ENCODE results near the gene SRPK3. TPM values are rescaled to one million over a fixed set of nuclear protein-coding genes. Genes with fewer than 3 reads are reported as not detected.

SRPK3 gene
- total and polyA plus RNA-seq, 4 donors, result 0.05 TPM; not detected in 3

- DNase-seq (ENCODE audit: low spot score), result no peak
These were observed 38.7 kb downstream of the SRPK3 start for GRCh38 chrX:153819384-153820040.

More at GRCh38 chrX:153819384-153820040, 38.7 kb downstream of the SRPK3 start:
- TF ChIP-seq RXRA (IDR thresholded peaks at IDR 0.05) (no peak), MAX (IDR thresholded peaks at IDR 0.05) (no peak), FOXA1 (IDR thresholded peaks at IDR 0.05) (no peak), REST (IDR thresholded peaks at IDR 0.05) (no peak), ATF3 (IDR thresholded peaks at IDR 0.05) (no peak), EGR1 (IDR thresholded peaks at IDR 0.05; ENCODE audit: low read depth in 2 of 2) (no peak), HNF4A (conservative IDR thresholded peaks at IDR 0.05) (no peak), RAD21 (IDR thresholded peaks at IDR 0.05) (no peak), HNF4G (IDR thresholded peaks at IDR 0.05) (no peak), TAF1 (conservative IDR thresholded peaks at IDR 0.05) (no peak), GABPA (IDR thresholded peaks at IDR 0.05 in 1 of 2, conservative IDR thresholded peaks at IDR 0.05 in 1 of 2) (no peak), NR2F2 (IDR thresholded peaks at IDR 0.05) (no peak), FOXA2 (IDR thresholded peaks at IDR 0.05) (no peak), CTCF (IDR thresholded peaks at IDR 0.05; ENCODE audit: low read depth, low read length, missing input control) (no peak), ZBTB33 (IDR thresholded peaks at IDR 0.05) (no peak), SP1 (IDR thresholded peaks at IDR 0.05) (no peak)
- no peaks in the 10 kb centered on the region for H3K36me3 ChIP-seq (ENCODE audit: control insufficient read depth in 4 of 4, insufficient read depth in 3 of 4, low read depth in 1 of 4, low read length in 3 of 4)
- no peak overlapping the region for H3K27ac ChIP-seq (ENCODE audit: low read depth in 1 of 2, low read length in 2 of 2)
- peak overlapping the region in 1 of 3 donors; percentile 29 for H3K4me3 ChIP-seq (ENCODE audit: low read depth in 1 of 3, low read length in 3 of 3)
- H3K4me1 ChIP-seq (ENCODE audit: control insufficient read depth in 4 of 4, insufficient read depth in 4 of 4, low read length in 3 of 4), result peaks cover 0 to 2% (median 1%) of the 10 kb centered on the region in 4 donors
- peaks cover 0 to 4% (median 2%) of the 10 kb centered on the region in 4 donors for H3K27me3 ChIP-seq (ENCODE audit: control insufficient read depth in 4 of 4, insufficient read depth in 4 of 4, low read length in 3 of 4)
- H3K9ac ChIP-seq (ENCODE audit: low read depth in 1 of 2, low read length in 2 of 2), result no peak overlapping the region
- WGBS, result 31% methylated on average over 23 of the region's 23 CpGs
- no peaks in the 10 kb centered on the region for H3K9me3 ChIP-seq (ENCODE audit: control insufficient read depth in 4 of 4, low read length in 3 of 4)

All from liver (tissue), 9 donors.